DOHH2 (cell line): ENCODE data around the gene CPNE8.

Experiments
- CTCF ChIP-seq: fragments of 200-600 bp; sonication (generic); IDR thresholded peaks from one replicate; pipeline ENCODE4 v1.5.1; 2014; ENCODE audit warnings: antibody characterized with exemption, mild to moderate bottlenecking, low read depth, low read length; ENCODE audit not compliant: poor library complexity, severe bottlenecking
- EZH2phosphoT487 ChIP-seq: fragments of 200-600 bp; sonication (generic); IDR thresholded peaks from 2 replicates; pipeline ENCODE4 v1.6.1; 2017; ENCODE audit warnings: borderline replicate concordance, mild to moderate bottlenecking, antibody characterized with exemption, low read length, moderate library complexity, mixed read lengths

- no peak for TF ChIP-seq CTCF
- TF ChIP-seq EZH2phosphoT487 = no peak
Observed at GRCh38 chr12:38772437-38772836, 133.0 kb downstream of the CPNE8 start.
